ENCODE data around the gene ZNF205.

Gene ZNF205

DNA sequence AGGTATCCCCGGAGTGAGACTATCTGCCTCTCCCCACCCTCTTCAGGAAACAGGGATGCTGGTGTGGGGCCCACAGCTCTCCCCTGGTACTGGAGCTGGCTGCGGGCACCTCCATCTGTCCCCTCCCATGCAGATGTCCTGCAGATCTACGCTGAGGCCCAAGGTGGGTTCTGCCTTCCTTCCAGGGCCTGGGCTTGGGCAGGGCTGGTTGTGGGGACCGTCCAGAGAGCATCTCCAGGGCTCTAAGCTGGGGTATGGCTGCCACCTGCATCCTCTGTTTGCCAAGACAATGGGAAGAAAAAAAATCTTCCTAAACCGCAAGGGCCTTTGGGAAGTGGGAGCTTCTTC, 35.3 kb downstream of the ZNF205 start:
- TF ChIP-seq, protein P1, sequence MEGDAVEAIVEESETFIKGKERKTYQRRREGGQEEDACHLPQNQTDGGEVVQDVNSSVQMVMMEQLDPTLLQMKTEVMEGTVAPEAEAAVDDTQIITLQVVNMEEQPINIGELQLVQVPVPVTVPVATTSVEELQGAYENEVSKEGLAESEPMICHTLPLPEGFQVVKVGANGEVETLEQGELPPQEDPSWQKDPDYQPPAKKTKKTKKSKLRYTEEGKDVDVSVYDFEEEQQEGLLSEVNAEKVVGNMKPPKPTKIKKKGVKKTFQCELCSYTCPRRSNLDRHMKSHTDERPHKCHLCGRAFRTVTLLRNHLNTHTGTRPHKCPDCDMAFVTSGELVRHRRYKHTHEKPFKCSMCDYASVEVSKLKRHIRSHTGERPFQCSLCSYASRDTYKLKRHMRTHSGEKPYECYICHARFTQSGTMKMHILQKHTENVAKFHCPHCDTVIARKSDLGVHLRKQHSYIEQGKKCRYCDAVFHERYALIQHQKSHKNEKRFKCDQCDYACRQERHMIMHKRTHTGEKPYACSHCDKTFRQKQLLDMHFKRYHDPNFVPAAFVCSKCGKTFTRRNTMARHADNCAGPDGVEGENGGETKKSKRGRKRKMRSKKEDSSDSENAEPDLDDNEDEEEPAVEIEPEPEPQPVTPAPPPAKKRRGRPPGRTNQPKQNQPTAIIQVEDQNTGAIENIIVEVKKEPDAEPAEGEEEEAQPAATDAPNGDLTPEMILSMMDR (IDR thresholded peaks at IDR 0.05; ENCODE audit: low read length, missing control alignments) = no peak
- no peak for DNase-seq (ENCODE audit: low read depth)
- no peak overlapping the region for H3K4me3 ChIP-seq (replicated peaks; ENCODE audit: low read depth, low read length)

DNA sequence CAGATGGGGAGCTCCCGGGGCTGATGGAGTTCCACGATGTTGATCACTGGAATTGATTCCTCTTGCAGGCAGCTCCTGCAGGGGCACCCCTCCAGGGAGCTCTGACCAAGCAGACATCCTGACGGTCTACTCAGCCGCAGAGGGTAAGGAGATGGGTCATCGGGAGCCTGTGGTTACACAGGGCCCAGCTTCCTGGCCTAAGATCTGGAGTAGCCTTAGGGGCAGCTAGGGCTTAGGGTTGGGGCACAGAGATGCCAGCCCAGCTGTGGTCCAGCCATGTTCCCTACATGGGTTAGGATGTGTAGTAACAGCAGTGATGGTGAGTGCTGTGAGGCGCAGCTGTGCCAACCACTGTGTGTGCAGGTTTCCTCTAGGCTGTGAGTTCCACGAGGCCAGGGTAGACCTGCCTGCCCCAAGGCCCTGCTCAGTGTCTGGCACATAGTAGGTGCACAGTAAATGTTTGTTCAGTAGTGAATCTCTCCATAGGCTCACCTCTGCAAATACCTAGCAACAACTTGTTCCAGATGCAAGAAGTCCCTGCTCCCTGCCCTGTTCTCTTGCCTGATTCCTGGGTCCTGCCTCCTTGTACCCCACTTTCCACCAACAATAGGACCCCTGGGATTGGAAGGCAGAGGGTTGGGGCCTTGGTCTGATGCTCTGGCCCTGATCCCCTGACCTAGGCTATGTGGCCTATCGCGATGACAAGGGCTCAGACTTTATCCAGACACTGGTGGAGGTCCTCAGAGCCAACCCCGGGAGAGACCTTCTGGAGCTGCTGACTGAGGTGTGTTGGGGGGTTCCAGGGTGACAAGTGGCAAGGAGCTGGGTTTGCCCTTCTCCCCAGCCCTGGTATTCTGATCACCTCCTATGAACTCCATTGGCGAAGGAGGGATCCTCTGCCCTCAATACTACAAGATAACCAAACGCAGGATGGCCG, 36.1 kb downstream of the ZNF205 start:
- H3K4me3 ChIP-seq (replicated peaks; ENCODE audit: low read depth, low read length) = no peak overlapping the region
- no peak for DNase-seq (ENCODE audit: low read depth)
- TF ChIP-seq, protein P1 (IDR thresholded peaks at IDR 0.05; ENCODE audit: low read length, missing control alignments) = no peak

DNA sequence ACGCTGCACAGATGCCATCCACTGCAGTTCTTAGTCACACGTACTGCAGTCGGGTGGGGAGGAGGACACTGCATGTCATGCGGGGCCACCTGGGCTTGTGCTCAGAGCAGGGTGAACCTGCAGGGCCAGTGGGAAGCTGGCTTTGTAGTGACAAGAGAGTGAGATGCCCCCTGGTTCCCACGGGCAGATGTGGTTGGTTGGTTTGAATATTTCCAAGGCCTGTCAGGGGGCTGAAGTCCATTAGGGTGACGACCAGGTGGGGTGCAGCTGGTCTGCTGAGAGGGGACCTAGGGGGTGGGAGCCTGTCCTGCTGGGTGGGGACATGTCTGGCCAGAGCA, 36.8 kb downstream of the ZNF205 start:
- DNase-seq (ENCODE audit: low read depth) = no peak
- TF ChIP-seq, protein P1 (IDR thresholded peaks at IDR 0.05; ENCODE audit: low read length, missing control alignments) = no peak
- H3K4me3 ChIP-seq (replicated peaks; ENCODE audit: low read depth, low read length) = no peak overlapping the region

DNA sequence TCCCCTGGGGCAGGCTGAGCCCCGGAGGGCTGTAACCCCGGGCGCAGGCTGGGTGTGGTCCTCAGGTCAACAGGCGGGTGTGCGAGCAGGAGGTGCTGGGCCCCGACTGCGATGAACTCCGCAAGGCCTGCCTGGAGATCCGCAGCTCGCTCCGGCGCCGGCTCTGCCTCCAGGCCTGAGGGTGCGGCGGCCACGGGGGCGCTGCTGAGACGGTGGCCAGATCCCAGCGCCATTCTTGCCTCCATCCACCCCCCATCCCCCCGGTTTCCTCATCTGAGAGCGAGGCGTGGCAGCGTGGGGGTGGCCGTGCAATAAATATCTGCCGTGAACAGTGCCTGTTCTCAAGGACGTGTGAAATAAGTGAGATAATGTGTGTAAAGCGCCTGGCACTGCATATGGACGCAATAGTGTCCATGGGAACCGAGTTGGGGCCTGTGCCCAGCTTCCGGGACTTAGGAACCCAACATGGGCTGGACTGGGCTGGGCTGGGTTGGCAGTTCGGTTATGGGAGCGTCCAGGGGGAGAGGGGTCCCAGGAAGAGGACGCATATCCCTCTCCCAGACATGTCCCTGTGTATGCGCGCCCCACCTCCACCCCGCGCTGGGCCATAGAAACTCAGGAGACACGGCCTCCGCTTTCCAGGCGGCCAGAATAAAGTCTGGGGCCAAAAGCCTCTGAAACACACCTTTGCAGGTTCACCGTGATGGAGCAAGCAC, 37.4 kb downstream of the ZNF205 start:
- TF ChIP-seq, protein P1 (IDR thresholded peaks at IDR 0.05; ENCODE audit: low read length, missing control alignments) = peak; percentile 43
- peak; percentile 67 for DNase-seq (ENCODE audit: low read depth)
- peak overlapping the region; percentile 61 for H3K4me3 ChIP-seq (replicated peaks; ENCODE audit: low read depth, low read length)

DNA sequence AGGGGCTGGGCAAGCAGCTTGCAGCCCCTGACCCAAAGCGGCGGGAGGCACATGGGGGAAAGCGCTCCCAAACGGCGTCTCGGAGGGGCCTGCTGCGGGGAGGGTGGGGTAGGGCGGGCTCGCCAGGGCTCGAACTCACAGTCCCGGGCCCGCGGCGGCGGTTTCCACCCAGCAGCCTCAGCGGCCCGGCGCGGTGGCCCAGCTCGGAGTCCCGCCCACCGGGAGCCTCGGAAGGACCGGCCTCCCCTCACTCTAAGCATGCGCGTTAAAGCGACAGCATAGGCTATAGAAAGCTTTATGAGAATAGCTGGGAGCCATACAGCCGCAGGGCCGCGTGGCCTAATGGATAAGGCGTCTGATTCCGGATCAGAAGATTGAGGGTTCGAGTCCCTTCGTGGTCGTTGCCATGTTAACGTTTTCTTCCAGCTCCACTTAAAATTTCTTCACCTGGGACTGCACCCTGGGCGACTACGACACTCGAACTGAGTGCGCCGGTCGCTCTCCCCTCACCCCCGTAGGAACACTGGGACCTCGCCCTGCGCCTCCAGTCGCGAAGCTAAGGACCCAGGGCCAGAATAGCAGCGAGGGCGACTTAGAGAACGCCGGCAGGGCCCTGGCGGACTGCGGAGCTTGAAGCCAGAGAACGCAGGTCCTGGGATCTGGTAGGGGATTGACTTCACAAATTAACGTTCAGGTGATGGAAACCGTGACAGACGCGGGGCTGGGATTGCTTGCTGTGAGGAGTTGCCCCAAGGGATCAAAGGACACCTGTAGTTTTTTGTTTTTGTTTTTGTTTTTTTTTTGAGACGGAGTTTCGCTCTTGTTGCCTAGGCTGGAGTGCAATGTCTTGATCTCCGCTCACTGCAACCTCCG, 38.2 kb downstream of the ZNF205 start:
- TF ChIP-seq, protein P1 (IDR thresholded peaks at IDR 0.05; ENCODE audit: low read length, missing control alignments) = no peak
- DNase-seq (ENCODE audit: low read depth) = peak; percentile 96
- peak overlapping the region; percentile 61 for H3K4me3 ChIP-seq (replicated peaks; ENCODE audit: low read depth, low read length)

DNA sequence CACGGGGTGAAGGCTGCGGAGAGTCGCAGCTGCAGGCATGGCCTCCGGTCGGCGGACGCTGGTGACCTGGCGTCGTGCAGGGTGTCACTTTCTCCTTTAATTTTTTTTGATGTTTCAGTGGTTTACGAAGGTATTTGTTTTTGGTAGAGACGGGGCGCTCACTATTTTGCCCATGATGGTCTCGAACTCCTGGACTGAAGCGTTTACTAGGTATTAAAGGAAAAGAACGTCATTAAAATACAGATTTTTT, 39.6 kb downstream of the ZNF205 start:
- peak overlapping the region; percentile 56 for H3K4me3 ChIP-seq (replicated peaks; ENCODE audit: low read depth, low read length)
- no peak for DNase-seq (ENCODE audit: low read depth)
- TF ChIP-seq, protein P1 (IDR thresholded peaks at IDR 0.05; ENCODE audit: low read length, missing control alignments) = no peak

Measured in fibroblast of pulmonary artery (primary cell).